ENCODE measurements around the gene EML4. TPM values are rescaled to one million over a fixed set of nuclear protein-coding genes. Genes with fewer than 3 reads are reported as not detected.

The EML4 gene
- total and polyA plus RNA-seq, 9 of the 15 experiments (the other 6 are each of a cell fraction or from before 2014, with no cell fraction given) = 14.7 to 48.3 (median 36.5) TPM

DNA sequence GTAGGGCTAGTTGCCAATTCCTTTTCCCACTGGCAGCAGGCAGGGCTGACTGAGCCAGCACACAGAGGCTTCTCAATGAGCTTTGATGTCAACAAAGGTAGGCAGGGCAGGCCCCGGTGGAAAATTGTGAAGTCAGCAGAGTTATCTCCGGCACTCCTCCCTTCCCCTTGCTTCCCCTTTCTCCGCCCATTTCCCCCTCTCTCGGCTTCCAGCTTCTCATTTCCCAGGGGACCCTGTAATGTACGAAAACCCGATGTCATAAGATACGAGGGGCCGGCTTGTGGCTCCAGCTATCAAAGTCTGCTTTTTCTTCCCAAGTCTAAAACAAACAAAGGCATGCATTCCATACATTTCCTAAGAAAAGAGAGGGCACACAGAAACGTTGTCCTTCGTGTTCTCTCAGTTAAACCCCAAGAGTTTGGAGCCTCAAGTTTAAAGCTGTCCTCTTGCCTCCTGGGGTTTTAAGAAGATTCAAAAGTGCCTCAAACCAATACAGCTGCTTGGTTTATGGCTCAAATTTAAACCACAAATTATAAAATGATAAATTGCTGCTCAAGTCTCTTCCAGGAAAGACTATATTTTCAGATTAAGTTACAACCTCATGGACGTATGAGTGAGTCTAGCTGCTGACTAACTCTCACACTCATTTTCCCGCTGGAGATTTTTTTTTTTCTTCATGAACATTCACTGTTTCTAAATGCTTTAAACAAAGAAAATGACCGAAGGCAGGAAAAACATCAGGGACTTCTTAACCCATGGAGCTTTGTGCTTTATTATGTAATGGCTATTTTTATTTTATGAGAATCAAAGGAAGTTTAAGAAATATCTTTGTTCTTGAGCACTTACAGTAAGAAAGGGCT, 27.2 kb upstream of the EML4 start (continued):
- TF ChIP-seq ZNF589 (CRISPR knock-in tag; IDR thresholded peaks at IDR 0.05; ENCODE audit: low read depth) (0 out of 2 replicates have a peak, but pooled peaks have one; percentile 40), ZNF830 (CRISPR knock-in tag; IDR thresholded peaks at IDR 0.05) (no peak), NFE2L1 (tag; IDR thresholded peaks at IDR 0.05; ENCODE audit: borderline replicate concordance, low read depth) (no peak), GABPA (tag; conservative IDR thresholded peaks at IDR 0.05; ENCODE audit: low read depth) (peak; percentile 31; the same call in 1 of the 2 replicates), C11orf30 (IDR thresholded peaks at IDR 0.05; ENCODE audit: low read depth) (peak; percentile 97), SMARCE1 (IDR thresholded peaks at IDR 0.05) (peak; percentile 48; the same call in 1 of the 2 replicates), NFE2 (IDR thresholded peaks at IDR 0.05; ENCODE audit: low read depth) (peak; percentile 58), NELFE (IDR thresholded peaks at IDR 0.05; ENCODE audit: insufficient read depth, insufficient read length) (no peak), ARID1B (IDR thresholded peaks at IDR 0.05) (peak; percentile 37; the same call in 1 of the 2 replicates), STAG1 (CRISPR knock-in tag; IDR thresholded peaks at IDR 0.05; ENCODE audit: borderline replicate concordance) (no peak), ZNF165 (CRISPR knock-in tag; IDR thresholded peaks at IDR 0.05; ENCODE audit: borderline replicate concordance) (0 out of 2 replicates have a peak, but pooled peaks have one; percentile 29), NEUROD1 (IDR thresholded peaks at IDR 0.05; ENCODE audit: borderline replicate concordance, low read depth, low read length, partially characterized antibody) (no peak), CHCHD3 (CRISPR knock-in tag; IDR thresholded peaks at IDR 0.05) (no peak), ZNF316 (IDR thresholded peaks at IDR 0.05) (peak; percentile 98), ZNF77 (CRISPR knock-in tag; IDR thresholded peaks at IDR 0.05) (no peak), NR2F6 (CRISPR knock-in tag; IDR thresholded peaks at IDR 0.05) (no peak), DACH1 (IDR thresholded peaks at IDR 0.05; ENCODE audit: partially characterized antibody) (no peak)
- TF ChIP-seq, protein P1, sequence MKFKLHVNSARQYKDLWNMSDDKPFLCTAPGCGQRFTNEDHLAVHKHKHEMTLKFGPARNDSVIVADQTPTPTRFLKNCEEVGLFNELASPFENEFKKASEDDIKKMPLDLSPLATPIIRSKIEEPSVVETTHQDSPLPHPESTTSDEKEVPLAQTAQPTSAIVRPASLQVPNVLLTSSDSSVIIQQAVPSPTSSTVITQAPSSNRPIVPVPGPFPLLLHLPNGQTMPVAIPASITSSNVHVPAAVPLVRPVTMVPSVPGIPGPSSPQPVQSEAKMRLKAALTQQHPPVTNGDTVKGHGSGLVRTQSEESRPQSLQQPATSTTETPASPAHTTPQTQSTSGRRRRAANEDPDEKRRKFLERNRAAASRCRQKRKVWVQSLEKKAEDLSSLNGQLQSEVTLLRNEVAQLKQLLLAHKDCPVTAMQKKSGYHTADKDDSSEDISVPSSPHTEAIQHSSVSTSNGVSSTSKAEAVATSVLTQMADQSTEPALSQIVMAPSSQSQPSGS (CRISPR knock-in tag; IDR thresholded peaks at IDR 0.05) = no peak
- TF ChIP-seq, protein P2, sequence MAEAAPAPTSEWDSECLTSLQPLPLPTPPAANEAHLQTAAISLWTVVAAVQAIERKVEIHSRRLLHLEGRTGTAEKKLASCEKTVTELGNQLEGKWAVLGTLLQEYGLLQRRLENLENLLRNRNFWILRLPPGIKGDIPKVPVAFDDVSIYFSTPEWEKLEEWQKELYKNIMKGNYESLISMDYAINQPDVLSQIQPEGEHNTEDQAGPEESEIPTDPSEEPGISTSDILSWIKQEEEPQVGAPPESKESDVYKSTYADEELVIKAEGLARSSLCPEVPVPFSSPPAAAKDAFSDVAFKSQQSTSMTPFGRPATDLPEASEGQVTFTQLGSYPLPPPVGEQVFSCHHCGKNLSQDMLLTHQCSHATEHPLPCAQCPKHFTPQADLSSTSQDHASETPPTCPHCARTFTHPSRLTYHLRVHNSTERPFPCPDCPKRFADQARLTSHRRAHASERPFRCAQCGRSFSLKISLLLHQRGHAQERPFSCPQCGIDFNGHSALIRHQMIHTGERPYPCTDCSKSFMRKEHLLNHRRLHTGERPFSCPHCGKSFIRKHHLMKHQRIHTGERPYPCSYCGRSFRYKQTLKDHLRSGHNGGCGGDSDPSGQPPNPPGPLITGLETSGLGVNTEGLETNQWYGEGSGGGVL (CRISPR knock-in tag; IDR thresholded peaks at IDR 0.05) = no peak
- TF ChIP-seq, protein P3, sequence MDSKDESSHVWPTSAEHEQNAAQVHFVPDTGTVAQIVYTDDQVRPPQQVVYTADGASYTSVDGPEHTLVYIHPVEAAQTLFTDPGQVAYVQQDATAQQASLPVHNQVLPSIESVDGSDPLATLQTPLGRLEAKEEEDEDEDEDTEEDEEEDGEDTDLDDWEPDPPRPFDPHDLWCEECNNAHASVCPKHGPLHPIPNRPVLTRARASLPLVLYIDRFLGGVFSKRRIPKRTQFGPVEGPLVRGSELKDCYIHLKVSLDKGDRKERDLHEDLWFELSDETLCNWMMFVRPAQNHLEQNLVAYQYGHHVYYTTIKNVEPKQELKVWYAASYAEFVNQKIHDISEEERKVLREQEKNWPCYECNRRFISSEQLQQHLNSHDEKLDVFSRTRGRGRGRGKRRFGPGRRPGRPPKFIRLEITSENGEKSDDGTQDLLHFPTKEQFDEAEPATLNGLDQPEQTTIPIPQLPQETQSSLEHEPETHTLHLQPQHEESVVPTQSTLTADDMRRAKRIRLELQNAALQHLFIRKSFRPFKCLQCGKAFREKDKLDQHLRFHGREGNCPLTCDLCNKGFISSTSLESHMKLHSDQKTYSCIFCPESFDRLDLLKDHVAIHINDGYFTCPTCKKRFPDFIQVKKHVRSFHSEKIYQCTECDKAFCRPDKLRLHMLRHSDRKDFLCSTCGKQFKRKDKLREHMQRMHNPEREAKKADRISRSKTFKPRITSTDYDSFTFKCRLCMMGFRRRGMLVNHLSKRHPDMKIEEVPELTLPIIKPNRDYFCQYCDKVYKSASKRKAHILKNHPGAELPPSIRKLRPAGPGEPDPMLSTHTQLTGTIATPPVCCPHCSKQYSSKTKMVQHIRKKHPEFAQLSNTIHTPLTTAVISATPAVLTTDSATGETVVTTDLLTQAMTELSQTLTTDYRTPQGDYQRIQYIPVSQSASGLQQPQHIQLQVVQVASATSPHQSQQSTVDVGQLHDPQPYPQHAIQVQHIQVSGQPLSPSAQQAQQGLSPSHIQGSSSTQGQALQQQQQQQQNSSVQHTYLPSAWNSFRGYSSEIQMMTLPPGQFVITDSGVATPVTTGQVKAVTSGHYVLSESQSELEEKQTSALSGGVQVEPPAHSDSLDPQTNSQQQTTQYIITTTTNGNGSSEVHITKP (IDR thresholded peaks at IDR 0.05; ENCODE audit: partially characterized antibody) = peak; percentile 72
